ENCODE data around the gene CEP131. TPM values are rescaled to one million over a fixed set of nuclear protein-coding genes. Genes with fewer than 3 reads are reported as not detected.

Gene CEP131
- total RNA-seq, 1 donor from 2014 or later: 35.1 TPM

DNA sequence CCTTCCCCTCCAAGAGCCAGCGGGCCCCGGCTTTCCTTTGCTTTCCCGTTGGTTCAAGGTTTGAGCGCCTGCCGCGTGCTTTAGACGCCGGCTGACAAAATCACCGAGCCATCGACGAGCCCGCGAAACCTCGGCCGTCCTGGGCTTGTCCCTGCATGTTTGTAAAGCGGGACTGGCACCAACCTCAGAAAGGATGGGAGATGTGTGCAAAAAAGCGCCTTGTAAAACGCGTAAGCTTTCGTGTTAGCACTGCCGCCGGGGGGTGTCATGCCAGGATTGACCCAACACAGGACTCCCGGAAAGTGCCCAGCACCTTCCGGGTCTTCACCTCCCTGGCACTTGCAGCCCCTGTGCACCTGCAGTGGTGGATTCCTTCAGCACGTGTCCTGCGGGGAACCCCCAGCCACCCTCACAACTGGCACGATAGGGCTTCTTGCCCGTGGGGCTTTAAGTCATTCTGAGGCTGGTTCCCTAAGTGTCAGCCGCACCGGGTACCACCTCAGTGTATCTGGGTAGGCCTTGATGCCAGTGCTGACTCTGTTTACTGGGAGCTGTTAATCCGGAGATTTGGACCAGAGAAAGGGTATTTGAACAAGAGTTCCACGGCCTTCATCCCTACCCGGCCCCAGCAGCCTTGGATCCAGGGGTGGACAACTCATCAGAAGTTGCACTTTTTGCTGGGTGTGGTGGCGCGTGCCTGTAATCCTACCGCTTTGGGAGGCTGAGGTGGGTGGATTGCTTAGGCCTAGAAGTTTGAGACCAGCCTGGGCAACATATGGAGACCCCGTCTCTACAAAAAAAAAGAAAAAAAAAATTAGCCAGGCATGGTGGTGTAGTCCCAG lies 17.2 kb upstream of the CEP131 start:
- peak overlapping the region; percentile 86 for H3K27ac Mint-ChIP-seq (ENCODE audit: unreplicated experiment)

GRCh38 chr17:81238815-81239713 lies 16.3 kb upstream of the CEP131 start, which contains the start of the genes NDUFAF8 and TEPSIN:
TSS of gene NDUFAF8 (plus strand) at chr17:81239318. CDS start at chr17:81239364, 46 bp downstream.
TSS of gene TEPSIN (minus strand) at chr17:81239055. CDS start at chr17:81239033, 22 bp downstream.
- H3K4me3 Mint-ChIP-seq (ENCODE audit: unreplicated experiment): peak within 1 kb of the TSS; percentile 93
- H3K27me3 Mint-ChIP-seq (ENCODE audit: unreplicated experiment): peaks cover 6% of the 10 kb centered on the region
- H3K36me3 Mint-ChIP-seq (ENCODE audit: unreplicated experiment): no peaks in the 10 kb centered on the region
- H3K9me3 Mint-ChIP-seq (ENCODE audit: unreplicated experiment): peaks cover 11% of the 10 kb centered on the region
- peak within 1 kb of the TSS; percentile 86 for H3K27ac Mint-ChIP-seq (ENCODE audit: unreplicated experiment)
- DNase-seq: peak; percentile 95
- H3K4me1 Mint-ChIP-seq (ENCODE audit: low read depth, unreplicated experiment): peaks cover 21% of the 10 kb centered on the region
- TF ChIP-seq CTCF (IDR thresholded peaks at IDR 0.05; ENCODE audit: partially characterized antibody, unreplicated experiment): peak; percentile 25

More for the DNA sequence above, 17.2 kb upstream of the CEP131 start:
- Mint-ChIP-seq H3K4me1 (ENCODE audit: low read depth, unreplicated experiment) (peaks cover 22% of the 10 kb centered on the region), H3K9me3 (ENCODE audit: unreplicated experiment) (peaks cover 8% of the 10 kb centered on the region), H3K36me3 (ENCODE audit: unreplicated experiment) (no peaks in the 10 kb centered on the region), H3K27me3 (ENCODE audit: unreplicated experiment) (peaks cover 4% of the 10 kb centered on the region), H3K4me3 (ENCODE audit: unreplicated experiment) (peak overlapping the region; percentile 93)
- peak; percentile 41 for DNase-seq
- no peak for TF ChIP-seq CTCF (IDR thresholded peaks at IDR 0.05; ENCODE audit: partially characterized antibody, unreplicated experiment)

GRCh38 chr17:81238490-81238814 lies 15.7 kb upstream of the CEP131 start:
- Mint-ChIP-seq H3K9me3 (ENCODE audit: unreplicated experiment) (peaks cover 11% of the 10 kb centered on the region), H3K36me3 (ENCODE audit: unreplicated experiment) (no peaks in the 10 kb centered on the region)
- TF ChIP-seq CTCF (IDR thresholded peaks at IDR 0.05; ENCODE audit: partially characterized antibody, unreplicated experiment): no peak

GRCh38 chr17:81237591-81238489 lies 15.1 kb upstream of the CEP131 start:
- Mint-ChIP-seq H3K4me1 (ENCODE audit: low read depth, unreplicated experiment) (peaks cover 21% of the 10 kb centered on the region), H3K9me3 (ENCODE audit: unreplicated experiment) (peaks cover 11% of the 10 kb centered on the region), H3K27me3 (ENCODE audit: unreplicated experiment) (peaks cover 6% of the 10 kb centered on the region), H3K36me3 (ENCODE audit: unreplicated experiment) (no peaks in the 10 kb centered on the region), H3K27ac (ENCODE audit: unreplicated experiment) (peak overlapping the region; percentile 59), H3K4me3 (ENCODE audit: unreplicated experiment) (peak overlapping the region; percentile 89)
- no peak for DNase-seq
- TF ChIP-seq CTCF (IDR thresholded peaks at IDR 0.05; ENCODE audit: partially characterized antibody, unreplicated experiment): no peak

More at GRCh38 chr17:81238490-81238814, 15.7 kb upstream of the CEP131 start:
- peaks cover 21% of the 10 kb centered on the region for H3K4me1 Mint-ChIP-seq (ENCODE audit: low read depth, unreplicated experiment)
- DNase-seq: no peak
- peak overlapping the region; percentile 89 for H3K4me3 Mint-ChIP-seq (ENCODE audit: unreplicated experiment)
- peaks cover 6% of the 10 kb centered on the region for H3K27me3 Mint-ChIP-seq (ENCODE audit: unreplicated experiment)
- no peak overlapping the region for H3K27ac Mint-ChIP-seq (ENCODE audit: unreplicated experiment)
